HUDEP-2 (cell line): ENCODE results near the gene KIF9.
"Not testable (repeated sequence)": the region's sequence is repeated elsewhere in the genome, so short reads cannot be mapped to it uniquely, and the experiment has no call there.

Experiments
- DNase-seq, 76 experiments: peaks; one replicate each; lab custom pipeline; 2025; ENCODE audit not compliant: unreplicated experiment in 76 of 76; lab: John Stamatoyannopoulos, UW

KIF9 gene

GRCh38 chr3:47197287-47197686 is 85.3 kb downstream of the KIF9 start:
- no peak for DNase-seq

- no peak for DNase-seq
These were observed 87.6 kb downstream of the KIF9 start for GRCh38 chr3:47194994-47195393.

GRCh38 chr3:47193871-47194859 is 88.4 kb downstream of the KIF9 start:
- DNase-seq, result peak in 38 of 76 experiments; percentile 1 to 79 (median 13)

GRCh38 chr3:47186285-47186684 is 96.3 kb downstream of the KIF9 start:
- peak in 11 of 76 experiments; percentile 2 to 32 (median 21) for DNase-seq

- DNase-seq, result not testable (repeated sequence)
These were observed 100.9 kb downstream of the KIF9 start for GRCh38 chr3:47181685-47182084.

GRCh38 chr3:47180011-47180410 is 102.6 kb downstream of the KIF9 start:
- DNase-seq, result not testable (repeated sequence)
